ENCODE data around the gene PIK3R3.

PIK3R3 gene

DNA sequence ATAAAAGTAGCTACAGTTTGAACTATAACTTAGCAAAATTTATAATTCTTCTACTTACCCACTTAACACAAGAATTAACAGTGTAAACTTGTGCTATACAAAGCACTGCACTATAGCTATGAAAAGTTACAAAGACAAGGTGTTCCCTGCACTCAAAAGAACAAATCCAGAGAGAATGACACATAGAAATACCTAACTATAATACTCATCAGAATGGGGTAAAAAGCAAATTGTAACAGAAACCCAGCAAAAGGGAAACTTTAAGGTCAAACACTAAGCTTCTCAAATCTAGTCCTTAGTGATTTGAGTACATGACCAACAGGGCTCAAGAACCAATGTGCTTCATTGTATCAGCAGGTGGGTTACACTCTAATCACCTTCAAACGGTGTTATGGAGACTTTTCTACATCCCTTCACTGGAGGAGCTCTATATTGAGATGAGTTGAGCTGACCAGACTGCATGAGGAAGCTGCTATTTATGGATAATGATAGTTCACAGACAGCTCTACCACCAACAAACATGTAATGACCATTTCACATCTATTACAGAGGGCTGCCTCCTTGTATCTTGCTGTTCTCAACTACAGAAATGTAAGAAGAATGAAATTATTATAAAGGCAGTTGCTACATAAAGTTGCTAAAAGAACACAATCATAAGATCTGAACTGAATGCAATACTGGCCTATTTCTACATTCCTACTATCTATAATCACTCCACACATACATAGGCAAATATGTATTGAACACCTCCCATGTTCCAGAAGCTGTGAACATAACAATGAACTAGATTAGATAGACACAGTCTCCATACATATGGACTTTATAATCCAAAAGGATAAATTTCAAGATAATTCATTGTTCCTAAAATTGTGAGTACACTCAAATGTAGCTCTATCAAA is 47.6 kb downstream of the PIK3R3 start:
- Histone ChIP-seq H3K9ac (ENCODE audit: low read length in 2 of 2) (no peak overlapping the region), H3K4me1 (ENCODE audit: control insufficient read depth, insufficient read depth, low read length) (no peaks in the 10 kb centered on the region), H3K4me3 (ENCODE audit: low read length in 2 of 2) (no peak overlapping the region), H3K9me3 (ENCODE audit: control insufficient read depth in 2 of 2, low read length in 2 of 2) (no peaks in the 10 kb centered on the region), H3K27me3 (ENCODE audit: control insufficient read depth in 1 of 2, insufficient read depth in 2 of 2, low read length in 2 of 2) (no peaks in the 10 kb centered on the region), H3K36me3 (ENCODE audit: control insufficient read depth in 2 of 2, insufficient read depth in 2 of 2, low read length in 2 of 2) (no peaks in the 10 kb centered on the region), H3K27ac (ENCODE audit: low read length) (no peak overlapping the region)

DNA sequence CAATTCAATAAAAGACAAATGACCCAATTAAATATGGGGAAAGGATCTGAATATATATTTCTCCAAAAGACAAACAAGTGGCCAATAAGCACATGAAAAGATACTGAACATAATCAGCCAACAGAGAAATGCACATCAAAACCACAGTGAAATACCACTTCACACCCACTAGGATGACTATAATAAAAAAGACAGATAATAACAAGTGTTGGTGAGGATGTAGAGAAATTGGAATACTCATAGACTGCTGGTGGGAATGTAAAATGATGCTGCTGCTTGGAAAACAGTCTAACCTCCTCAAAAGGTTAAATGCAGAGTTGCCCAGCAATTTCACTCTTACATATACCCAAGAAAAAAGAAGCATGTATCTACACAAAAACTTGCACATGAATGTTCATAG is 48.9 kb downstream of the PIK3R3 start:
- Histone ChIP-seq H3K27me3 (ENCODE audit: control insufficient read depth in 1 of 2, insufficient read depth in 2 of 2, low read length in 2 of 2) (no peaks in the 10 kb centered on the region), H3K4me3 (ENCODE audit: low read length in 2 of 2) (no peak overlapping the region), H3K9me3 (ENCODE audit: control insufficient read depth in 2 of 2, low read length in 2 of 2) (no peaks in the 10 kb centered on the region), H3K27ac (ENCODE audit: low read length) (no peak overlapping the region), H3K4me1 (ENCODE audit: control insufficient read depth, insufficient read depth, low read length) (no peaks in the 10 kb centered on the region), H3K9ac (ENCODE audit: low read length in 2 of 2) (no peak overlapping the region), H3K36me3 (ENCODE audit: control insufficient read depth in 2 of 2, insufficient read depth in 2 of 2, low read length in 2 of 2) (no peaks in the 10 kb centered on the region)

DNA sequence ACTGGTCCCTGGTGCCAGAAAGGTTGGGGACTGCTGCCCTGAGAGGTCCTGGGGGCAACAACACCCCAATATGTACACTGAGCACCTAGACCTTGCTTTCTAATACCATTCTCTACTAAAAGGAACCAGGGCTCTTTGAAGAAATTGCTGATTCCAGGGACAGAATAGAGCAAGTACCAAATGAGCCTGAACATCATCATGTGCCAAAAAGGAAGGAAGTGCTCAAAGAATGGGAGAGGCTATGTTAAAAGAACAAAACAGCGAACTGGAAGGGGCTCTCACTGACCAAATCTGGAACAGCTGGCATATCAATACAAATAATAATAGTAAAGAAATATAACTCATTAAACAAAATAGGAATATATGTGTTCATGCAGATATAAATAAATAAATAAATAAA is 50.8 kb downstream of the PIK3R3 start:
- H3K4me1 ChIP-seq (ENCODE audit: control insufficient read depth, insufficient read depth, low read length) = no peaks in the 10 kb centered on the region
- H3K9ac ChIP-seq (ENCODE audit: low read length in 2 of 2) = no peak overlapping the region
- H3K36me3 ChIP-seq (ENCODE audit: control insufficient read depth in 2 of 2, insufficient read depth in 2 of 2, low read length in 2 of 2) = no peaks in the 10 kb centered on the region
- H3K27me3 ChIP-seq (ENCODE audit: control insufficient read depth in 1 of 2, insufficient read depth in 2 of 2, low read length in 2 of 2) = no peaks in the 10 kb centered on the region
- no peaks in the 10 kb centered on the region for H3K9me3 ChIP-seq (ENCODE audit: control insufficient read depth in 2 of 2, low read length in 2 of 2)
- no peak overlapping the region for H3K4me3 ChIP-seq (ENCODE audit: low read length in 2 of 2)
- no peak overlapping the region for H3K27ac ChIP-seq (ENCODE audit: low read length)

DNA sequence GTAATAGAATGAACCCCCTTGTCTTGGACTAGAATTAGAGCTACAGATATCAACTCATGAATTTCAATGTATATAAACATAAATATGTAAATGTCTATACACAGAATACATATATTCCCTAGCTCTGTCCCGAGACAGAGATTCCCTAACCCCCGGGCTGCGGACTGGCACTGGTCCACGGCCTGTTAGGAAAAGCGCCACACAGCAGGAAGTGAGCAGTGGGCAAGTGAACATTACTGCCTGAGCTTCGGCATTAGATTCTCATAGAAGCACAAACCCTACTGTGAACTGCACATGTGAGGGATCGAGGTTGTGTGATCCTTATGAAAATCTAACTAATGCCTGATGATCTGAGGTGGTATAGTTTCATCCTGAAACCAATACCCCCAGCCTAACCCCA is 51.2 kb downstream of the PIK3R3 start:
- Histone ChIP-seq H3K9ac (ENCODE audit: low read length in 2 of 2) (no peak overlapping the region), H3K9me3 (ENCODE audit: control insufficient read depth in 2 of 2, low read length in 2 of 2) (no peaks in the 10 kb centered on the region), H3K27me3 (ENCODE audit: control insufficient read depth in 1 of 2, insufficient read depth in 2 of 2, low read length in 2 of 2) (no peaks in the 10 kb centered on the region), H3K4me1 (ENCODE audit: control insufficient read depth, insufficient read depth, low read length) (no peaks in the 10 kb centered on the region), H3K27ac (ENCODE audit: low read length) (no peak overlapping the region), H3K4me3 (ENCODE audit: low read length in 2 of 2) (no peak overlapping the region), H3K36me3 (ENCODE audit: control insufficient read depth in 2 of 2, insufficient read depth in 2 of 2, low read length in 2 of 2) (no peaks in the 10 kb centered on the region)

DNA sequence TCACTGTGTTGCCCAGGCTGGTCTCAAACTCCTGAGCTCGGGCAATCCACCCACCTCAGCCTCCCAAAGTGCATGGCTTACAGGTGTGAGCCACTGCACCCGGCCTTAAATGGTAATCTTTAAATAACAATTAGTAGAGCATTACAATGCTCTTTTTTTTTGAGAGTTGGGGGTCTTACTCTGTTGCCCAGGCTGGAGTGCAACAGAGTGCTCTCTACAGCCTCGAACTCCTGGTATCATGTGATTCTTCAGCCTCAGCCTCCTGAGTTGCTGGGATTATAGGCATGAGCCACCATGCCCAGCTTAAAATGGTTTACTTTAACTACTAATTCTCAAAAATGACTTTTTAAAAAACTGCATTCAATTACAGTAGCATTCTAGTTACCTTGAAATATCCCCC is 52.2 kb downstream of the PIK3R3 start:
- H3K4me1 ChIP-seq (ENCODE audit: control insufficient read depth, insufficient read depth, low read length) = no peaks in the 10 kb centered on the region
- no peak overlapping the region for H3K4me3 ChIP-seq (ENCODE audit: low read length in 2 of 2)
- no peaks in the 10 kb centered on the region for H3K36me3 ChIP-seq (ENCODE audit: control insufficient read depth in 2 of 2, insufficient read depth in 2 of 2, low read length in 2 of 2)
- no peak overlapping the region for H3K9ac ChIP-seq (ENCODE audit: low read length in 2 of 2)
- H3K27me3 ChIP-seq (ENCODE audit: control insufficient read depth in 1 of 2, insufficient read depth in 2 of 2, low read length in 2 of 2) = no peaks in the 10 kb centered on the region
- no peaks in the 10 kb centered on the region for H3K9me3 ChIP-seq (ENCODE audit: control insufficient read depth in 2 of 2, low read length in 2 of 2)
- no peak overlapping the region for H3K27ac ChIP-seq (ENCODE audit: low read length)

DNA sequence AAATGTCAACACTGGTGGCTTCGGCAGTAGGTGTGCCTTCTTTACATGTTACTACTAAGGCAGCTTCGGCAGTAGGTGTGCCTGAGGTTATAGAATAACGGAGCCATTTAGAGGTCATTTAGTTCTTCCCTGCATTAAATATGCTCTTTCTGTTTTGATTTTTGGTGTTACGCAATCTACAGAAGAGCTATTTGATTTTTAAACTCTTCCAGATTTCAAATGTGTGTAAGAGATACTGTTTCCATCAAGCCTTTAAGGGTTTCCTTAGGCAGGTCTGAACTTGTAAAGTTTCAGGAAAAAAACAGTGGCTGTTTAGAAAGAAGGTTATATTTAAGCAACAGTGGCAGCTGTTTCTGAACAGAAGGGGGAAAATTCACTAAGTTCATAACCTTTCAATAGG is 54.8 kb downstream of the PIK3R3 start:
- Histone ChIP-seq H3K27ac (ENCODE audit: low read length) (no peak overlapping the region), H3K36me3 (ENCODE audit: control insufficient read depth in 2 of 2, insufficient read depth in 2 of 2, low read length in 2 of 2) (no peaks in the 10 kb centered on the region), H3K27me3 (ENCODE audit: control insufficient read depth in 1 of 2, insufficient read depth in 2 of 2, low read length in 2 of 2) (no peaks in the 10 kb centered on the region), H3K4me1 (ENCODE audit: control insufficient read depth, insufficient read depth, low read length) (no peaks in the 10 kb centered on the region), H3K9ac (ENCODE audit: low read length in 2 of 2) (no peak overlapping the region), H3K9me3 (ENCODE audit: control insufficient read depth in 2 of 2, low read length in 2 of 2) (no peaks in the 10 kb centered on the region), H3K4me3 (ENCODE audit: low read length in 2 of 2) (no peak overlapping the region)

DNA sequence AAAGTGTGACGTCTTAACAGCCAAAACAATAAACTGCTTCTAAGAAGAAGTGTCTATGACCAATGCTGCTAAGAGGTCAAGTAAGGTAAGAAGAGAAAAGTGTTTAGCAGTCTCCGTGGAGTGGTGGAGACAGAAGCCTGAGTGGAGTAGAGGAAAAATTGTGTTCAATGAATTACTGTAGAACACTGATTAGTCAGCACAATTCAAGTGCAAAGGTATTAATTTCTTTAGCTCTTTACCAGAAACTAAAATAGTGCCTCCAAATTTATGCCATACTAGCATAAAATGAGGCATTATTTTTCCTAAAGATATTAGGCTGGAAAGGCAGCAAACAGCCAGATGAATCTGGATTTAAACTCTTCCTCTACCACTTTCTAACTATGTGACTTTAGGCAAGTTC is 56.1 kb downstream of the PIK3R3 start:
- no peaks in the 10 kb centered on the region for H3K9me3 ChIP-seq (ENCODE audit: control insufficient read depth in 2 of 2, low read length in 2 of 2)
- no peaks in the 10 kb centered on the region for H3K36me3 ChIP-seq (ENCODE audit: control insufficient read depth in 2 of 2, insufficient read depth in 2 of 2, low read length in 2 of 2)
- no peak overlapping the region for H3K9ac ChIP-seq (ENCODE audit: low read length in 2 of 2)
- H3K27me3 ChIP-seq (ENCODE audit: control insufficient read depth in 1 of 2, insufficient read depth in 2 of 2, low read length in 2 of 2) = no peaks in the 10 kb centered on the region
- no peaks in the 10 kb centered on the region for H3K4me1 ChIP-seq (ENCODE audit: control insufficient read depth, insufficient read depth, low read length)
- no peak overlapping the region for H3K4me3 ChIP-seq (ENCODE audit: low read length in 2 of 2)
- no peak overlapping the region for H3K27ac ChIP-seq (ENCODE audit: low read length)

DNA sequence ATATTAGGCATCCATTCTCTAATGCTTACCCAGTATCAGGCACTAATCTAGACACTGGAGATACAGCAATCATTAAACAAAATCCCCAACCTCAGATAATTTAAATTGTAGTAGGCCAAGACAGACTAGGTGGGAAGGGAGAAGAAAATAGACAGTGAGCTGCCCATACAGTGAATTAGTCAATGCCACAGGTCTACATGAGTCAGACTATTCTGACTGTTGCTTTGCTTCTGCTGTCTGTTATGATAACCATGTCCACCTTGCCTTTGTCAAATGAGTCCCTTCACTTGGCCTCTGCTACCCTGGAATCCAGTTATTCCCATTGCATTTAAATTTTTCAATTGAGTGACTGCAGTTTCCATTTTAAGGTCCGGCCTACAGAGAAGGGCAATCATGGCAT is 59.5 kb downstream of the PIK3R3 start:
- no peak overlapping the region for H3K27ac ChIP-seq (ENCODE audit: low read length)
- no peaks in the 10 kb centered on the region for H3K9me3 ChIP-seq (ENCODE audit: control insufficient read depth in 2 of 2, low read length in 2 of 2)
- H3K36me3 ChIP-seq (ENCODE audit: control insufficient read depth in 2 of 2, insufficient read depth in 2 of 2, low read length in 2 of 2) = no peaks in the 10 kb centered on the region
- no peak overlapping the region for H3K4me3 ChIP-seq (ENCODE audit: low read length in 2 of 2)
- no peaks in the 10 kb centered on the region for H3K4me1 ChIP-seq (ENCODE audit: control insufficient read depth, insufficient read depth, low read length)
- no peak overlapping the region for H3K9ac ChIP-seq (ENCODE audit: low read length in 2 of 2)
- H3K27me3 ChIP-seq (ENCODE audit: control insufficient read depth in 1 of 2, insufficient read depth in 2 of 2, low read length in 2 of 2) = no peaks in the 10 kb centered on the region

DNA sequence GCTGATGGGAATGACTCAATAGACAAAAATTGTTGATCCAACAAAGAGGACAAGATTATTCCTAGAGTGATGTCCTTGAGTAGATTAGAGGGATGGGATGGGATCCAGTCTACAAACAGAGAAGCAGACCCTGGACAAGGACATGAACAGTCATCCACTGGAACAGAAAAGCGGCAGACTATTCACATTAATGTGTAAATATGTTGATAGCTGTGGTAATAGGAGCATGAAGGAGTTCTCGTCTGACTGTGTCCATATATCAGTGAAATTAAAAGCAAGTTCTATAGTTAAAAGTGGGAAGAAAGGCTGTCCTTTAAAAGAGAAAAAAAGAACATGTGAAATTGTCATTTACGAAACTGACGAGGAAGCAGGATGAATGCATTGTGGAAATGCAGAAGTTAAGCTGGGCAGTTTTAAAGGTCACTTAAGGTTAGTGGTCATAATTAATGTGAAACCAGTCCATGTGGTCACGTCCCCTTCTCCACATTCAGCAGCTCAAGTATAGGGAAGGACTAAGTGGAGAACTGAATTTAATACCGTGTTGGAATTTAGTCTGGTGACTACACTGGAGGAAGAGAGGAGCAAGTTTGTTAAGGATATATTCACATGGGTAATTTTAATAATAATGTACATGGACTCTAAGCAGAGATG is 62.1 kb downstream of the PIK3R3 start:
- H3K9me3 ChIP-seq (ENCODE audit: control insufficient read depth in 2 of 2, low read length in 2 of 2) = no peaks in the 10 kb centered on the region
- H3K27ac ChIP-seq (ENCODE audit: low read length) = no peak overlapping the region
- H3K27me3 ChIP-seq (ENCODE audit: control insufficient read depth in 1 of 2, insufficient read depth in 2 of 2, low read length in 2 of 2) = no peaks in the 10 kb centered on the region
- H3K4me1 ChIP-seq (ENCODE audit: control insufficient read depth, insufficient read depth, low read length) = no peaks in the 10 kb centered on the region
- no peak overlapping the region for H3K4me3 ChIP-seq (ENCODE audit: low read length in 2 of 2)
- no peak overlapping the region for H3K9ac ChIP-seq (ENCODE audit: low read length in 2 of 2)
- no peaks in the 10 kb centered on the region for H3K36me3 ChIP-seq (ENCODE audit: control insufficient read depth in 2 of 2, insufficient read depth in 2 of 2, low read length in 2 of 2)

DNA sequence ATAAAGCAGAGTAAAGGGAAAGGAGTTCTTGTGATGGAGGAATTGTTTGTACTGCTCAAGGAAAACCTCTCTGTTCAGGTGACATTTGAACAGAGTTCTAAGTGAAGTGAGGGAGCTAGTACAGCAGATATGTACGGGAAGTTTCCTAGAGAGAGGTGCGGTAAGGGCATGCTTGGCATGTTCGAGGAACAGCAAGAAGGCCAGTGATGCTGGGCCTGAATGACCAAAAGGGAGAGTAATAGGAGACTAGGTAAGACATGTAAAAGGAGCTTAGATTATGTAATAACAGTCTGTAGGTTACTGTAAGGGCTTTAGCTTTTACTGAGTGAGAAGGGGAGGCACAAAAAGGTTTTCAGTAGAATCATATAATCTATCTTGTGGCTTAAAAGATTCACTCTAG is 63.9 kb downstream of the PIK3R3 start:
- Histone ChIP-seq H3K9ac (ENCODE audit: low read length in 2 of 2) (no peak overlapping the region), H3K9me3 (ENCODE audit: control insufficient read depth in 2 of 2, low read length in 2 of 2) (no peaks in the 10 kb centered on the region), H3K4me3 (ENCODE audit: low read length in 2 of 2) (no peak overlapping the region), H3K27me3 (ENCODE audit: control insufficient read depth in 1 of 2, insufficient read depth in 2 of 2, low read length in 2 of 2) (no peaks in the 10 kb centered on the region), H3K36me3 (ENCODE audit: control insufficient read depth in 2 of 2, insufficient read depth in 2 of 2, low read length in 2 of 2) (no peaks in the 10 kb centered on the region), H3K4me1 (ENCODE audit: control insufficient read depth, insufficient read depth, low read length) (no peaks in the 10 kb centered on the region), H3K27ac (ENCODE audit: low read length) (no peak overlapping the region)

DNA sequence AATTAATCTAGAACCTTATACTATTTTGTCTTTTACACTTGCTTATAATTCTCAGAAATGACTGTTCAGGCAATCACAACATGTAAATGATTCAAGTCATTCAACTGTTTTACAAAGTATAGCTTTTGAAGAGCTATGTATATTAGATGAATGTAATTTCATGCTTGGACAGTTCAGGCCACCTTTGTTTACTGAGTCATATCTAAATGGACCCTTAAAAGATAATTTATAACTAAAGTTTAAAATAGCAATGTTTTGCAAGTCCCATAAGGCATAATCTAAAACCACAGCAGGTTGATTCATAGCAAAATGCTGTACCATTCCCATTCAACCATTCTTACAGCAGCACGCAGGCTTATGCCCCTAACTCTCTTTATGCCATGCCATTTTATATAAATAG is 64.8 kb downstream of the PIK3R3 start:
- no peaks in the 10 kb centered on the region for H3K36me3 ChIP-seq (ENCODE audit: control insufficient read depth in 2 of 2, insufficient read depth in 2 of 2, low read length in 2 of 2)
- H3K4me1 ChIP-seq (ENCODE audit: control insufficient read depth, insufficient read depth, low read length) = no peaks in the 10 kb centered on the region
- no peak overlapping the region for H3K27ac ChIP-seq (ENCODE audit: low read length)
- H3K4me3 ChIP-seq (ENCODE audit: low read length in 2 of 2) = no peak overlapping the region
- H3K27me3 ChIP-seq (ENCODE audit: control insufficient read depth in 1 of 2, insufficient read depth in 2 of 2, low read length in 2 of 2) = no peaks in the 10 kb centered on the region
- H3K9ac ChIP-seq (ENCODE audit: low read length in 2 of 2) = no peak overlapping the region
- H3K9me3 ChIP-seq (ENCODE audit: control insufficient read depth in 2 of 2, low read length in 2 of 2) = no peaks in the 10 kb centered on the region

All from stomach smooth muscle (tissue), 2 donors.